CD4-positive, CD25-positive, alpha-beta regulatory T cell (primary cell): ENCODE data around the gene MAGEB1. TPM values are rescaled to one million over a fixed set of nuclear protein-coding genes. Genes with fewer than 3 reads are reported as not detected.

Experiments used
- ATAC-seq, 2 donors: fragments of 150-1000 bp; cut with Tn5 transposase; one replicate each; pipeline ENCODE4 v1.10.0; 2021; ENCODE audit warnings: low read depth in 2 of 2, moderate number of reproducible peaks in 2 of 2, moderate library complexity in 1 of 2
- DNase-seq, 3 donors: peaks; one replicate each; pipeline versions ENCODE4 v3.0.0 to v3.0.0-alpha.2; 2012 to 2022; ENCODE audit warnings: mixed read lengths in 1 of 3
- H3K27ac ChIP-seq: one replicate; pipeline ENCODE4 v1.7.0; 2013; ENCODE audit warnings: mild to moderate bottlenecking, low read length; ENCODE audit not compliant: insufficient read depth, poor library complexity, severe bottlenecking
- H3K27me3 ChIP-seq: one replicate; pipeline ENCODE4 v1.7.0; 2013; ENCODE audit warnings: low read length; ENCODE audit not compliant: control insufficient read depth, insufficient read depth
- H3K36me3 ChIP-seq: one replicate; pipeline ENCODE4 v1.7.0; 2013; ENCODE audit warnings: mild to moderate bottlenecking, low read length, moderate library complexity; ENCODE audit not compliant: control insufficient read depth, insufficient read depth
- H3K4me1 ChIP-seq: 2 replicates; pipeline ENCODE4 v1.7.0; 2013; ENCODE audit warnings: mild to moderate bottlenecking, low read length; ENCODE audit not compliant: insufficient read depth, control insufficient read depth, poor library complexity, severe bottlenecking
- H3K4me3 ChIP-seq: one replicate; pipeline ENCODE4 v1.7.0; 2013; ENCODE audit warnings: low read depth, mild to moderate bottlenecking, low read length, moderate library complexity
- H3K9me3 ChIP-seq, 2 experiments: 1 replicate in 1 of 2; 2 replicates in 1 of 2; pipeline ENCODE4 v1.7.0; 2013; ENCODE audit warnings: low read length in 2 of 2, mild to moderate bottlenecking in 1 of 2, moderate library complexity in 1 of 2; ENCODE audit not compliant: control insufficient read depth in 2 of 2
- H3K27ac Mint-ChIP-seq, 3 donors: one replicate each; pipeline ENCODE4 v1.8.0; 2020 to 2022; ENCODE audit warnings: mild to moderate bottlenecking in 3 of 3, mixed read lengths in 3 of 3, moderate library complexity in 2 of 3
- H3K27me3 Mint-ChIP-seq: one replicate; pipeline ENCODE4 v1.8.0; 2022; ENCODE audit warnings: mild to moderate bottlenecking, mixed read lengths
- H3K36me3 Mint-ChIP-seq: one replicate; pipeline ENCODE4 v1.8.0; 2020; ENCODE audit warnings: mixed read lengths
- H3K4me1 Mint-ChIP-seq, 4 donors: one replicate each; pipeline ENCODE4 v1.8.0; 2020 to 2022; ENCODE audit warnings: mixed read lengths in 4 of 4, mild to moderate bottlenecking in 1 of 4
- H3K4me3 Mint-ChIP-seq, 4 donors: one replicate each; pipeline ENCODE4 v1.8.0; 2020 to 2022; ENCODE audit warnings: mild to moderate bottlenecking in 4 of 4, mixed read lengths in 4 of 4, moderate library complexity in 3 of 4
- H3K9me3 Mint-ChIP-seq, 7 donors: one replicate each; pipeline ENCODE4 v1.8.0; 2020 to 2022; ENCODE audit warnings: mixed read lengths in 7 of 7, mild to moderate bottlenecking in 3 of 7, moderate library complexity in 2 of 7
- polyA plus RNA-seq, 4 donors: library from polyadenylated mRNA; unstranded; fragments of 300-500 nt; fragmentation: Illumina TruSeq; gene quantifications; one replicate each; pipeline ENCODE4 v1.2.3, GENCODE V29; 2021
- total RNA-seq: library from RNA; stranded (reverse); gene quantifications from one replicate; pipeline ENCODE4 v1.2.3, GENCODE V29; 2022

The MAGEB1 gene, protein sequence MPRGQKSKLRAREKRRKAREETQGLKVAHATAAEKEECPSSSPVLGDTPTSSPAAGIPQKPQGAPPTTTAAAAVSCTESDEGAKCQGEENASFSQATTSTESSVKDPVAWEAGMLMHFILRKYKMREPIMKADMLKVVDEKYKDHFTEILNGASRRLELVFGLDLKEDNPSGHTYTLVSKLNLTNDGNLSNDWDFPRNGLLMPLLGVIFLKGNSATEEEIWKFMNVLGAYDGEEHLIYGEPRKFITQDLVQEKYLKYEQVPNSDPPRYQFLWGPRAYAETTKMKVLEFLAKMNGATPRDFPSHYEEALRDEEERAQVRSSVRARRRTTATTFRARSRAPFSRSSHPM
- not detected for total RNA-seq
- polyA plus RNA-seq: not detected

- no peaks in the 10 kb centered on the region for H3K36me3 Mint-ChIP-seq
- Histone ChIP-seq H3K27me3 (no peaks in the 10 kb centered on the region), H3K4me1 (no peaks in the 10 kb centered on the region), H3K9me3 (no peaks in the 10 kb centered on the region), H3K36me3 (no peaks in the 10 kb centered on the region), H3K27ac (no peak within 1 kb of the TSS), H3K4me3 (no peak within 1 kb of the TSS)
- H3K27ac Mint-ChIP-seq: no peak within 1 kb of the TSS
- H3K4me3 Mint-ChIP-seq: no peak within 1 kb of the TSS
- H3K4me1 Mint-ChIP-seq: no peaks in the 10 kb centered on the region
- H3K9me3 Mint-ChIP-seq: peaks cover 0 to 6% (median 0%) of the 10 kb centered on the region in 7 donors
- no peaks in the 10 kb centered on the region for H3K27me3 Mint-ChIP-seq
- no peak for DNase-seq
- no peak for ATAC-seq
These were observed at the start of gene MAGEB1 for GRCh38 chrX:30246769-30247489. MAGEB1 (plus strand) TSS chrX:30247146; CDS start chrX:30250494, 3,348 bp downstream.

- Mint-ChIP-seq H3K9me3 (peaks cover 0 to 2% (median 0%) of the 10 kb centered on the region in 7 donors), H3K36me3 (no peaks in the 10 kb centered on the region), H3K27me3 (no peaks in the 10 kb centered on the region), H3K27ac (no peak overlapping the region), H3K4me3 (no peak overlapping the region), H3K4me1 (no peaks in the 10 kb centered on the region)
- H3K27me3 ChIP-seq: no peaks in the 10 kb centered on the region
- no peaks in the 10 kb centered on the region for H3K9me3 ChIP-seq
- no peaks in the 10 kb centered on the region for H3K4me1 ChIP-seq
- DNase-seq (no peak), ATAC-seq (no peak)
- no peak overlapping the region for H3K4me3 ChIP-seq
- H3K36me3 ChIP-seq: no peaks in the 10 kb centered on the region
- no peak overlapping the region for H3K27ac ChIP-seq
These were observed 34.8 kb upstream of the MAGEB1 start for GRCh38 chrX:30212172-30212571.

- no peaks in the 10 kb centered on the region for H3K4me1 ChIP-seq
- H3K27me3 ChIP-seq: no peaks in the 10 kb centered on the region
- H3K27ac ChIP-seq: no peak within 1 kb of the TSS
- Mint-ChIP-seq H3K4me1 (no peaks in the 10 kb centered on the region), H3K9me3 (peaks cover 0 to 2% (median 0%) of the 10 kb centered on the region in 7 donors), H3K27me3 (no peaks in the 10 kb centered on the region), H3K36me3 (no peaks in the 10 kb centered on the region), H3K27ac (no peak within 1 kb of the TSS), H3K4me3 (no peak within 1 kb of the TSS)
- no peak for DNase-seq
- H3K4me3 ChIP-seq: no peak within 1 kb of the TSS
- no peak for ATAC-seq
- no peaks in the 10 kb centered on the region for H3K9me3 ChIP-seq
- no peaks in the 10 kb centered on the region for H3K36me3 ChIP-seq
These were observed 31.5 kb upstream of the MAGEB1 start, which contains the start of gene MAGEB2 for GRCh38 chrX:30215357-30215843. MAGEB2 (plus strand) TSS chrX:30215563; CDS start chrX:30218581, 3,018 bp downstream.

- no peaks in the 10 kb centered on the region for H3K4me1 Mint-ChIP-seq
- Histone ChIP-seq H3K4me3 (no peak overlapping the region), H3K27me3 (no peaks in the 10 kb centered on the region), H3K36me3 (no peaks in the 10 kb centered on the region), H3K9me3 (no peaks in the 10 kb centered on the region), H3K4me1 (no peaks in the 10 kb centered on the region), H3K27ac (no peak overlapping the region)
- H3K27me3 Mint-ChIP-seq: no peaks in the 10 kb centered on the region
- no peak overlapping the region for H3K4me3 Mint-ChIP-seq
- no peak for ATAC-seq
- H3K36me3 Mint-ChIP-seq: no peaks in the 10 kb centered on the region
- H3K9me3 Mint-ChIP-seq: peaks cover 0 to 2% (median 0%) of the 10 kb centered on the region in 7 donors
- H3K27ac Mint-ChIP-seq: no peak overlapping the region
- DNase-seq: no peak
These were observed 29.5 kb upstream of the MAGEB1 start for GRCh38 chrX:30217465-30217864.

GRCh38 chrX:30219372-30219771 is 27.6 kb upstream of the MAGEB1 start:
- no peak overlapping the region for H3K27ac ChIP-seq
- no peaks in the 10 kb centered on the region for H3K4me1 ChIP-seq
- H3K9me3 ChIP-seq: no peaks in the 10 kb centered on the region
- ATAC-seq (no peak), DNase-seq (no peak)
- no peaks in the 10 kb centered on the region for H3K9me3 Mint-ChIP-seq
- H3K4me3 Mint-ChIP-seq: no peak overlapping the region
- no peaks in the 10 kb centered on the region for H3K4me1 Mint-ChIP-seq
- no peaks in the 10 kb centered on the region for H3K36me3 ChIP-seq
- no peaks in the 10 kb centered on the region for H3K27me3 Mint-ChIP-seq
- no peak overlapping the region for H3K4me3 ChIP-seq
- no peaks in the 10 kb centered on the region for H3K36me3 Mint-ChIP-seq
- no peaks in the 10 kb centered on the region for H3K27me3 ChIP-seq
- H3K27ac Mint-ChIP-seq: no peak overlapping the region

DNA sequence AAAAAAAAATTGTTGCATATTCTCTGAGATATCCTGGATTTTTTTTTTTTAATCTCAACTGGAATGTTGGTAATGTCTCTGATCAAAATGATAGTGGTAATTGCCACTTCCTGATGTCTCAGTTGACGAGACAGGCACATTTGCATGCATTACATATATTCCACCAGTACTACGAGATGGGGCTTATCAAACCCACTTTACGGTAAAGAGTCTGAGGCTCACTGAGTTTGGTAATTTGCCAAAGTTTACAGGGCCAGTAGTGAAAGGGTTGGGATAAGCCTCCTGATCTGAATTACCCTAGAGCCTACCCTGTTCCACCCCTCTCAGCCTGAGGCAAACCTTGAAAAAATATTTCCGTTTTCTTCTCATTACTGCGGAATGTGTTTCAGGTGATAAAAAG is 26.3 kb upstream of the MAGEB1 start:
- no peaks in the 10 kb centered on the region for H3K36me3 ChIP-seq
- H3K4me1 ChIP-seq: no peaks in the 10 kb centered on the region
- Mint-ChIP-seq H3K27ac (no peak overlapping the region), H3K36me3 (no peaks in the 10 kb centered on the region), H3K4me3 (no peak overlapping the region), H3K9me3 (no peaks in the 10 kb centered on the region), H3K27me3 (no peaks in the 10 kb centered on the region), H3K4me1 (no peaks in the 10 kb centered on the region)
- DNase-seq: no peak
- H3K27me3 ChIP-seq: no peaks in the 10 kb centered on the region
- H3K27ac ChIP-seq: no peak overlapping the region
- H3K4me3 ChIP-seq: no peak overlapping the region
- no peak for ATAC-seq
- no peaks in the 10 kb centered on the region for H3K9me3 ChIP-seq

GRCh38 chrX:30224536-30224935 is 22.4 kb upstream of the MAGEB1 start:
- ATAC-seq (no peak), DNase-seq (no peak)
- H3K27me3 ChIP-seq: no peaks in the 10 kb centered on the region
- H3K4me3 Mint-ChIP-seq: no peak overlapping the region
- H3K4me3 ChIP-seq: no peak overlapping the region
- H3K4me1 ChIP-seq: no peaks in the 10 kb centered on the region
- no peaks in the 10 kb centered on the region for H3K36me3 ChIP-seq
- no peaks in the 10 kb centered on the region for H3K36me3 Mint-ChIP-seq
- H3K4me1 Mint-ChIP-seq: no peaks in the 10 kb centered on the region
- no peak overlapping the region for H3K27ac ChIP-seq
- no peak overlapping the region for H3K27ac Mint-ChIP-seq
- no peaks in the 10 kb centered on the region for H3K9me3 Mint-ChIP-seq
- no peaks in the 10 kb centered on the region for H3K9me3 ChIP-seq
- no peaks in the 10 kb centered on the region for H3K27me3 Mint-ChIP-seq
